GM12873 (cell line): ENCODE measurements around the gene CUZD1.

ENCODE experiments used
- CTCF ChIP-seq: IDR thresholded peaks from 2 replicates; pipeline ENCODE4 v1.5.1; 2012; ENCODE audit warnings: low read depth, mild to moderate bottlenecking, moderate library complexity, low read length, control low read depth; ENCODE audit not compliant: insufficient read depth; ENCODE audit errors: missing control alignments

Gene CUZD1

DNA sequence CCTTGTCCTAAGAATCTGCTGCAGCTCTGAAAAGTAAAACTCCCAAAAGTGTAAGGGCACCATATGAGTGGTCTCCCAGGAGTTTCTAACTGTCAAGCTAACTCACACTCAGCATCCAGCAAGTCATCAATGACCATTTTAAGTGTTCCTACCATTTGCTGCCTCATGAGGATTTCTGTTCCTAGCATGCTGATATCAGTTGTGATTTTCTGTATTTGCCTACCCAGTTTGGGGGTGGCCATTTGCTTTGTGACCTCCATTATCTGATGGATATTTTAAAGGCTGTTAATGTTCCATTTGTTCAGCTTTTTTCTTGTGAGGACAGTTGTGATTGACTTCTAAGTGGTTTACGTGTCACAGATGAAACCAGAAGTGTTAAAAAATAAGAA lies 30.8 kb upstream of the CUZD1 start:
- no peak for TF ChIP-seq CTCF

DNA sequence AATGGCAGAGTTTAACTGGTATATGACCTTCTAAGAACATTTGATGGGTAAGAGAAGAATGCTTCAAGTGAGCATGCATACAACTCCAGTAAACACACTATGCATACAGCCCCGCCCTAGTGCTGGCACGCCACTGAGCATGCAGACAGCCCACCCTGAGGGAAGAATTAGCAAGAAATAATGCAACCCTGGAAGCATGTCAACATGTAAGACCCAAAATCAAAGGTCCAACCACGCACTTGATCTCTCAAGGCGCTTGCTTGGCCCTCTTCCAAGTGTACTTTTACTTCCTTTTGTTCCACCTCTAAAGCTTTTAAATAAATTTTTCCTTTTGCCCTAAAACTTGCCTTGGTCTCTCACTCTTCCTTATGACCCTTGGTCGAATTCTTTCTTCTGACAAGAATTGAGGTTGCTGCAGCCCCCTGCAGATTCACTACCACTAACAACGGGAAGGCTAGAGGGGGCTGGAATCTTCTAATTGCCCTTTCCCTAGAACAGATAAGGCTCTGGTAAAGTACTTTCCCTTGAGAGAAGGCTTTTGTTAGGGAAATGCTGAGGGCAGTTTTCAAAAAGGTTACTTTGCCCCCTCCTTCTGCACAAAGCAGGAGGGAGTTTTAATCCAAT lies 30.3 kb upstream of the CUZD1 start:
- no peak for TF ChIP-seq CTCF

DNA sequence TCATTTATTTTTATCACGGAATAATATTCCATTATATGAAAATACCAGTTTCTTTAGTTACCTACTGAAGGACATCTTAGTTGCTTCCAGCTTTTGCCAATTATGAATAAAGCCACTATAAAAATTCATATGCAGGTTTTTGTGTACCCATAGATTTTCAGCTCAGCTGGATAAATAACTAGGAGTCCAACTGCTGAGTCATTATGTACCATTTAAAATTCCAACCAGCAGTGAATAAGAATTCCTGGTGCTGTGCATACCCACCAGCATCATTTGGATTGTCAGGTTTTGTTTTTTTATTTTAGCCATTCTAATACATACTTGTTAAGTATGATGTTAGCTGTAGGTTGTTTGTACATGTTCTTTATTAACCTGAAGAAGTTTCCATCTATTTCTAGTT lies 19.2 kb upstream of the CUZD1 start:
- no peak for TF ChIP-seq CTCF

GRCh38 chr10:122864194-122864592 lies 18.5 kb upstream of the CUZD1 start:
- no peak for TF ChIP-seq CTCF

- no peak for TF ChIP-seq CTCF
Observed at GRCh38 chr10:122863216-122864193, 17.8 kb upstream of the CUZD1 start.

- TF ChIP-seq CTCF, result no peak
Observed at GRCh38 chr10:122861711-122862161, 16.1 kb upstream of the CUZD1 start.

- no peak for TF ChIP-seq CTCF
Observed at GRCh38 chr10:122859527-122859926, 13.9 kb upstream of the CUZD1 start.
